ENCODE results near the gene CTNND2.

Gene CTNND2

DNA sequence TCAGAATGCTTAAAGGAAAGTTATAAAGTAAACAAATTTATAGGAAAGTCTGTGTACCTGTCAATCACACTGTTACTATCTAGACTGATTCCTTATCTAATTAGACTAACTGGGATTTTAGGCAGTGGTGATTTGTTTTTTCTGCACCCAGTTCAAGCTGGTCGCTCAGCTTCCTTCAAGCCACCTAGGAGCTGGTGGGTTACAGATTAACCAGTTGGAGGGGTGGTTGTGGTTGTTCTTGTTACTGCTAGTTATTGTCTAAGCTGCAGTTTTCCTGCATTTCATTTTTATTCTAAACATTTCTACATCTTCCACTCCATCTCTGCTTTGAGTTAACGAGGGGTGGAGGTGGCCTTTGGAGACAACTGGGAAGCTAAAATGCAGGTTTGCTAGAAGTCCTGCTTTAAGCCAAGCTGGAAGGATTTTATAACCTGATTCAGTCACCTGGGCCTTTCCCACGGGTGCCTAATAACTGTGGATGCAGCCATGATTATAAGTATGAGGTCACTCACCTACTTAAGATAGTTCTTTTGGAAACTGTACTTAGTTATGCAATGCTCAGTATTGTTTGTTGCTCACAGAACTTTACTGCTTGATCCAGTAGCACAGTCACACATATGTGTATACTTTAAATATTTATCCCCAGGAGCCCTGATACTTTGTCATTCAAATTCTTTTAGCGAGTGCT lies 839.3 kb downstream of the CTNND2 start:
- Histone ChIP-seq H3K4me1 (ENCODE audit: insufficient read depth, low read length) (peaks cover 5% of the 10 kb centered on the region), H3K4me3 (ENCODE audit: low read length) (no peak overlapping the region)

DNA sequence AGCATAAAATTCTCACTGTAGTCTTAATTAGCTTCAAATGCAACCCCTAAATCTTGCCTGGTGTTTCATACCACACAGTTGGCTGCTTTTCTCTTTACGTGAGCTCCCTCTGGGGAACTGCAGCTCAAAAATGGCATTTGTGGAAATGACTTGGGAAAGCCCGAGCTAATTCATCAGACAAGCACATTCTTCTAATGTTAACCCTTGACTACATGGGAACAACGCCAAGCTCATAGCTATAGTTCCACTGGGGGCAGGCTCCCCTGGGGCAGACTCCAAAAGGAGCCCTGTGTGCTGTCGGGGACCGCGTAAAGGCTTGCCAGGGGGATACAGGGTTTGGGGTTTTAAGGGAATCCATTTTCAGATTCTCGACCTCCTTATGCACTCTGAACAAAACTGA lies 841.8 kb downstream of the CTNND2 start:
- Histone ChIP-seq H3K9me3 (ENCODE audit: low read length) (peaks cover 8% of the 10 kb centered on the region), H3K27me3 (ENCODE audit: insufficient read depth, low read length) (no peaks in the 10 kb centered on the region), H3K4me3 (ENCODE audit: low read length) (no peak overlapping the region), H2AFZ (ENCODE audit: low read depth, low read length) (no peak overlapping the region), H3K36me3 (ENCODE audit: insufficient read depth, low read length) (peaks cover 6% of the 10 kb centered on the region), H3K4me1 (ENCODE audit: insufficient read depth, low read length) (peaks cover 5% of the 10 kb centered on the region)

More for the DNA sequence above, 839.3 kb downstream of the CTNND2 start:
- no peak overlapping the region for H2AFZ ChIP-seq (ENCODE audit: low read depth, low read length)
- H3K27me3 ChIP-seq (ENCODE audit: insufficient read depth, low read length): no peaks in the 10 kb centered on the region
- peaks cover 2% of the 10 kb centered on the region for H3K9me3 ChIP-seq (ENCODE audit: low read length)
- peaks cover 1% of the 10 kb centered on the region for H3K36me3 ChIP-seq (ENCODE audit: insufficient read depth, low read length)

DNA sequence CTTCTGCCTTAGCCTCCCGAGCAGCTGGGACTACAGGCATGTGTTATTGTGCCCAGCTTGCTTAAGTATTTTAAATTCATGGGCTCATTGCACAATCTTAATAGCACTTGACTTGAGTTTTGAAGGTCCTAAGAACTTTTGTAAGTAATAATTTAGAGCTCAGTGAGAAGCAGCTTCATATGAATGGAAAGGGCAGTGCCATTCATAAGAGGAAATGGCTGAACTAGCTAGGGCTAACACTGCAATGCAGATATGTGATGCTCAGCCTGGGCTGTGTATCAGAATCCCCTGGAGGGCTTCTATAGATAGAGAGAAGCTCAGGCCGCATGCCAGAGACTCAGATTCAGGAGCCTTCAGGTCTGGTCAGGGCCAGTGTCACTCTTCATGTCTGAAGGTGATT lies 847.7 kb downstream of the CTNND2 start:
- peaks cover 6% of the 10 kb centered on the region for H3K36me3 ChIP-seq (ENCODE audit: insufficient read depth, low read length)
- H3K27me3 ChIP-seq (ENCODE audit: insufficient read depth, low read length): no peaks in the 10 kb centered on the region
- peaks cover 8% of the 10 kb centered on the region for H3K9me3 ChIP-seq (ENCODE audit: low read length)
- no peak overlapping the region for H2AFZ ChIP-seq (ENCODE audit: low read depth, low read length)
- H3K4me3 ChIP-seq (ENCODE audit: low read length): no peak overlapping the region
- peaks cover 2% of the 10 kb centered on the region for H3K4me1 ChIP-seq (ENCODE audit: insufficient read depth, low read length)

DNA sequence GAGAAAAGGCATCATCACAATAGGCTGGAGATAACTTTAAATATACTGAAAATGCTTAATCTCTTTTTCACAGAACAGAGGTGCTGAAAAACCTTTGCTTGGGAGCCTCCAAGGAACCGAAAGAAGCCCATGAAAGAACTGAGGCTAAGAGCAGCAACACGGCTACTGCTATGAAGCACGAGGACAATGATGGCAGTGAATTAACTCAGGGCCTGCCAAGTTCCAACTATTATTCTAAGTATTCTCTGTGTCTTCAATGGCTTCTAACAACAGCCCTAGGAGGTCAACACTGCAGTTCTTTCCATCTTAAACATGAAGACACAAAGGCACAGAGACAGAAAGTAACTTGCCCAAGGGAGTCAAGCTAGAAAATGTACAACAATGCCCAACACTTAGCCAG lies 850.2 kb downstream of the CTNND2 start:
- Histone ChIP-seq H3K9me3 (ENCODE audit: low read length) (peaks cover 8% of the 10 kb centered on the region), H3K36me3 (ENCODE audit: insufficient read depth, low read length) (peaks cover 6% of the 10 kb centered on the region), H3K4me3 (ENCODE audit: low read length) (no peak overlapping the region), H2AFZ (ENCODE audit: low read depth, low read length) (no peak overlapping the region), H3K27me3 (ENCODE audit: insufficient read depth, low read length) (no peaks in the 10 kb centered on the region), H3K4me1 (ENCODE audit: insufficient read depth, low read length) (peaks cover 2% of the 10 kb centered on the region)

DNA sequence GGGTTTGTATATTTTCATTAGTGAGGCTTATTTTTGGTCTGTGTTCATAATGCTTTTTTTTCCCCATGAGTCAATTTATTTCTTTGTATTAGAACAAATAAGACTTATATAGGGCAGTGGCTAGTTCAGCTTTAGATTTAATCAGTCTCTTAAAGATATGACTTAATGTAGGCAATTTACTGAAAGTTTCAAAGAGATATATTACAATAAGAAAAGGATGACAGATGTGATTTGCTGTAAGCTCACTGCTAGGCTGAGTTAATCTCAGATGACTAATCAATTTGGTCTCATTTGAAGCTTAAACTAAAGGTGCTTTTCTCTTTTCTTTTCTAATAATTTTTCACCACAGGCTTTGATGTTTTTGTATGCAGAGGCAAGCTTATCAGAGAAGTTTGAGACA lies 851.4 kb downstream of the CTNND2 start:
- no peak overlapping the region for H2AFZ ChIP-seq (ENCODE audit: low read depth, low read length)
- no peaks in the 10 kb centered on the region for H3K36me3 ChIP-seq (ENCODE audit: insufficient read depth, low read length)
- H3K9me3 ChIP-seq (ENCODE audit: low read length): no peaks in the 10 kb centered on the region
- peaks cover 2% of the 10 kb centered on the region for H3K4me1 ChIP-seq (ENCODE audit: insufficient read depth, low read length)
- no peak overlapping the region for H3K4me3 ChIP-seq (ENCODE audit: low read length)
- H3K27me3 ChIP-seq (ENCODE audit: insufficient read depth, low read length): no peaks in the 10 kb centered on the region

DNA sequence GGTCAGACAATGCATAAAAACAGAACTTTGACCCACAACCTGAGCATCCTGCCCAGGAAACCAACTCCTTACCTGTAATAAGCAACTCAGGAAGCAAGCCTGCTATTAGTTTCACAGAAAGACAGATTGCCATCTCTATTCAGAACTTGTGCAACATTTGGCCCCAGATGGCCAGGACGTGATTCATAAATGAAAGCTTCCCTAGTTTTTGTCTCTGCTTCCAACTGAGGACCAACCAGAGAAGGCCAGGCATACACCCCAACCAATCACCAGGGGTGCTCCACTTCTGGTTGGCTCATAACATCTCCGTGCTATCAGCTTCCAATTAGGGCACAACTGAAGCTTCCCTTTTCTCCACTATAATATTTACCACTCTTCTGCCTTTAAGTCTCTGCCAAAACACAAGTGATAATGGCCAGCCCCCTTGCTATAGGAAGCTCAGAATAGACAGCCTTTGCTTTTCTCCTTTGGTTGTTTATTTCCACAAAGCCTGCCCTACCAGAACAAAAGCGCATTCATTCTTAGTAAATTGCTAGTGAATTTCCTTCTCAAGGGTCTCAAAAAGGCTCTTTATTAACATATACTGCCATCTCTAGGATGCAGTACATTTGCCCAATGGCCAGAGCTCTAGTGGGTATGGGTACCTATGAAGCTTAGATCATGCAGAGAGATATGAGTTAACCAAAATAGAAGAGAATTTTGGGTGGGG lies 853.5 kb downstream of the CTNND2 start:
- no peaks in the 10 kb centered on the region for H3K27me3 ChIP-seq (ENCODE audit: insufficient read depth, low read length)
- H3K9me3 ChIP-seq (ENCODE audit: low read length): no peaks in the 10 kb centered on the region
- no peak overlapping the region for H3K4me3 ChIP-seq (ENCODE audit: low read length)
- peaks cover 2% of the 10 kb centered on the region for H3K4me1 ChIP-seq (ENCODE audit: insufficient read depth, low read length)
- no peaks in the 10 kb centered on the region for H3K36me3 ChIP-seq (ENCODE audit: insufficient read depth, low read length)
- no peak overlapping the region for H2AFZ ChIP-seq (ENCODE audit: low read depth, low read length)

DNA sequence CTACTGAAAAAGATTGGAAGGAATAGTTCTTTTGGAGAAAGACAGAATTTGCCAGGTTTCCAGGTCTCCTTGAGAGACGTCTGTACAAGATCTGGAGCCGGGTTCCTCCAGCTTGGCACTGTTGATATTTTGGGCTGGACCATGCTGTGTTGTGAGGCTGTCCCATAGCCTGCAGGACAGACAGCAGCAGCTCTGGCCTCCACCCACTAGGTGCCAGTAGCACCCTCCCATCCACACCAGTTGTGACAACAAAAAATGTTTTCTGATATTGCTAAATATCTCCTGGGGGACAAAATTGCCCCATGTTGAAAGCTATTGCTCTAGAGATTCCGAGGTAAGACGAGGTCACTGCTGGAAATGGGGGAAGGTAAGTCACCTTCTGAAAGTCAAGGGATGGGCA lies 855.5 kb downstream of the CTNND2 start:
- Histone ChIP-seq H3K27me3 (ENCODE audit: insufficient read depth, low read length) (no peaks in the 10 kb centered on the region), H3K4me3 (ENCODE audit: low read length) (no peak overlapping the region), H3K4me1 (ENCODE audit: insufficient read depth, low read length) (no peaks in the 10 kb centered on the region), H3K36me3 (ENCODE audit: insufficient read depth, low read length) (no peaks in the 10 kb centered on the region), H3K9me3 (ENCODE audit: low read length) (no peaks in the 10 kb centered on the region), H2AFZ (ENCODE audit: low read depth, low read length) (no peak overlapping the region)

DNA sequence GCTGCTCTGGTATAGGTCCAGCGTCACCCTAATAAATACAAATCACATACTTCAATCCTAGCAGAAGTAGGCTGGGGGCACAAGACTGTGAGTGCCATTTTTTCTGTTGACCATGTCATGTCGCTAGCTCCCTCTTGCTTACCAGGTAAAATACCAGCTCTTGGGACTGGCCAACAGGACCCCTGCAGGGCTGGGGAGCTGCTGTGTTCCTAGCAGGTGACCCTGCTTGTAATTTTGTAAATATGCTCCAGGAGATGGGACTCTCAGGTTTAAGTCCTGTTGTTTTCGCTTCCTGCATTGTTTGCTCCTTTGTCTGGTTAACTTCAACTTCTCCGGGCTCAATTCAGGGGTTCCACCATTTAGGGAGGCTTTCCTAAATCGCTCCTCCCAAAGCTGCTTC lies 856.6 kb downstream of the CTNND2 start:
- Histone ChIP-seq H3K36me3 (ENCODE audit: insufficient read depth, low read length) (no peaks in the 10 kb centered on the region), H3K4me3 (ENCODE audit: low read length) (no peak overlapping the region), H3K9me3 (ENCODE audit: low read length) (no peaks in the 10 kb centered on the region), H3K27me3 (ENCODE audit: insufficient read depth, low read length) (no peaks in the 10 kb centered on the region), H2AFZ (ENCODE audit: low read depth, low read length) (no peak overlapping the region), H3K4me1 (ENCODE audit: insufficient read depth, low read length) (no peaks in the 10 kb centered on the region)

DNA sequence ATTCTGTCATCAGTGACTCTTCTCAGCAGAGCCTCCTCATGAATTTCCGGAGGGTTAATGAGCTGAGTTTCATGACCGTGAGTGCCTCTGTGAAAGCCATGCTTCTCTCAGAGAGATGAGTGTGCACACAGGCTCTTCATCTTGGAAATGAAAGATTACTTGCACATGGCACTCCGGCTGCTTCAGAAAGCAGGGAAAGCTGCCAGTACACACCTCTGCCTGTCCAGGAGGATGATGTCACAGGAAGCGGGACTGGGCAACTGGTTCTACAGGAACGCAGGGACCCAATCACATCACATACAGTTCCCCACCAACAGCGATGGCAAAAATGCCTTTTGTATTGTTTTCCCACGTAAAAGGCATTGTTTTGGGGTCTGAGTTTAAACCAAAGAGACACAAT lies 857.2 kb downstream of the CTNND2 start:
- Histone ChIP-seq H3K36me3 (ENCODE audit: insufficient read depth, low read length) (no peaks in the 10 kb centered on the region), H3K4me3 (ENCODE audit: low read length) (no peak overlapping the region), H3K27me3 (ENCODE audit: insufficient read depth, low read length) (no peaks in the 10 kb centered on the region), H3K4me1 (ENCODE audit: insufficient read depth, low read length) (no peaks in the 10 kb centered on the region), H2AFZ (ENCODE audit: low read depth, low read length) (no peak overlapping the region), H3K9me3 (ENCODE audit: low read length) (no peaks in the 10 kb centered on the region)

DNA sequence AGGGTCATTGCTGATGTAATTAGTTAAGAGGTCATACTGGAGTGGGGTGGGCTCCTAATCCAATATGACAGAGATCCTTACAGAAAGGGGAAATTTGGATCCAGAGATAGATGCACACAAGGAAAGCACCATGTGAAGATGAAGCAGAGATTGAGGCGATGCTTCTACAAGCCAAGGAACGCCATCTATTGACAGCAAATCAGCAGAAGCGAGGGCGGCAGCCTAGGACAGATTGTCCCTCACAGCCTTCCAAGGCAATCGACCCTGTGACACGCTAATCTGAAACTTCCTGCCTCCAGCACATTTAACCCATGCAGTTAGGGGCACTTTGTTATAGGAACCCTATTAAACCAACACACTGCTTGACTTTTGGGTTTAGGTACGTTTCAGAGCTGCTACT lies 858.1 kb downstream of the CTNND2 start:
- H3K4me3 ChIP-seq (ENCODE audit: low read length): no peak overlapping the region

DNA sequence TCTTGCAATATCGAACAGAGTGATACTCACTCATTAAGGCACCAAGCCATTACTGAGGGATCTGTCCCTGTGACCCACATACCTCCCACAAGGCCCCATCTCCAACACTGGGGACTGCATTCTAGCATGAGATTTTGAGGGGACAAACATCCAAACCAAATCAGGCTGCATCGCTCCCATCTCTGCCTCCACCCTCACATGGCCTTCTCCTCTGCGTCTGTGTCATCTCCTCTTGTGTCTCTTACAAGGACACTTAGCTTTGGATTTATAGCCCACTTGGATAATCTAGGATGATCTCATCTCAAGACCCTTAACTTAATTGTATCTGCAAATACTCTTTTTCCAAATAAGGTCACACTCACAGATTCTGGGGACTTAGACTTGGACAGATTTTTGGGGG lies 858.8 kb downstream of the CTNND2 start:
- Histone ChIP-seq H3K27me3 (ENCODE audit: insufficient read depth, low read length) (no peaks in the 10 kb centered on the region), H3K4me3 (ENCODE audit: low read length) (no peak overlapping the region), H3K4me1 (ENCODE audit: insufficient read depth, low read length) (no peaks in the 10 kb centered on the region), H3K36me3 (ENCODE audit: insufficient read depth, low read length) (no peaks in the 10 kb centered on the region), H3K9me3 (ENCODE audit: low read length) (no peaks in the 10 kb centered on the region), H2AFZ (ENCODE audit: low read depth, low read length) (no peak overlapping the region)

More for the DNA sequence above, 858.1 kb downstream of the CTNND2 start:
- H3K4me1 ChIP-seq (ENCODE audit: insufficient read depth, low read length): no peaks in the 10 kb centered on the region
- no peaks in the 10 kb centered on the region for H3K27me3 ChIP-seq (ENCODE audit: insufficient read depth, low read length)
- H2AFZ ChIP-seq (ENCODE audit: low read depth, low read length): no peak overlapping the region
- H3K36me3 ChIP-seq (ENCODE audit: insufficient read depth, low read length): no peaks in the 10 kb centered on the region
- H3K9me3 ChIP-seq (ENCODE audit: low read length): no peaks in the 10 kb centered on the region

DNA sequence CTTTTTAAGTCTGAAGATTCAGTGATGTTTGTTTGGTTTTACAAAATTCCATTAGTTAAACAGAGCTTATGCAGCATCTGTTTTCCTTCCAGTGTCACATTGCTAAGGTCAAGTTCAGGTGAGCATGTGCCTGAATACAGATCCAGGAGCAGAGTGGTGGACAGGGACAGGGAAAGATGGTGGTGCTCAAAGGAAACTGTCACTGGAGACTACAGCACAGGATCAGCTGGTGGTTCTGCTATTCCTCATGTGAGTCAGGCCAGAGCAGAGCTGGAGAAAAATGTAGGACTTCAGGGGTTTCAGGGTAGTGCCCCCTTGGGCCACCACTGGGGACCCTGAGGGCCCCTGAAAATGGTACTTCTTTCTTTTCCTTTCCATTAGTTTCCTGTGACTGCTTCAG lies 859.7 kb downstream of the CTNND2 start:
- H3K27me3 ChIP-seq (ENCODE audit: insufficient read depth, low read length): no peaks in the 10 kb centered on the region
- no peaks in the 10 kb centered on the region for H3K4me1 ChIP-seq (ENCODE audit: insufficient read depth, low read length)
- H3K4me3 ChIP-seq (ENCODE audit: low read length): no peak overlapping the region
- no peak overlapping the region for H2AFZ ChIP-seq (ENCODE audit: low read depth, low read length)
- no peaks in the 10 kb centered on the region for H3K36me3 ChIP-seq (ENCODE audit: insufficient read depth, low read length)
- no peaks in the 10 kb centered on the region for H3K9me3 ChIP-seq (ENCODE audit: low read length)

DNA sequence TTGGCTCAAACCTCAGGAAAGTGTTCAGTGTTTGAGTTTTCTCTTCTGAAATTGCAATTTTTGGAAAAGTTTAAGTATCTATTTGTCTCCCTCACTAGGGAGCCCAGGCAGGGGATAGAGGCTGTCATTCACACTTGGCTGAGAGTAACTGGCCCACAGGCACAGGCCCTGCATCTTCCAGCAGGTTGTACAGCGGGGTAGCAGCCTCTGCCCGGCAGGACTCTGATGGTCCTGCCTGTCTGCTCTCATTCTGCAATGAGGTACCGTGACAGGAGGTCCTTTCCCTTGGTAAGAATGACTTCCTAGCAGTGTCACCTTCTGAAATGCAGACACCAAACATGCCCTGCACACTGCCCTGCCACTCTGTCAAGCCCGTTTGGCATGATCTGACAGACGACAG lies 860.4 kb downstream of the CTNND2 start:
- Histone ChIP-seq H3K27me3 (ENCODE audit: insufficient read depth, low read length) (no peaks in the 10 kb centered on the region), H3K4me1 (ENCODE audit: insufficient read depth, low read length) (no peaks in the 10 kb centered on the region), H3K9me3 (ENCODE audit: low read length) (no peaks in the 10 kb centered on the region), H3K4me3 (ENCODE audit: low read length) (no peak overlapping the region), H3K36me3 (ENCODE audit: insufficient read depth, low read length) (no peaks in the 10 kb centered on the region), H2AFZ (ENCODE audit: low read depth, low read length) (no peak overlapping the region)

DNA sequence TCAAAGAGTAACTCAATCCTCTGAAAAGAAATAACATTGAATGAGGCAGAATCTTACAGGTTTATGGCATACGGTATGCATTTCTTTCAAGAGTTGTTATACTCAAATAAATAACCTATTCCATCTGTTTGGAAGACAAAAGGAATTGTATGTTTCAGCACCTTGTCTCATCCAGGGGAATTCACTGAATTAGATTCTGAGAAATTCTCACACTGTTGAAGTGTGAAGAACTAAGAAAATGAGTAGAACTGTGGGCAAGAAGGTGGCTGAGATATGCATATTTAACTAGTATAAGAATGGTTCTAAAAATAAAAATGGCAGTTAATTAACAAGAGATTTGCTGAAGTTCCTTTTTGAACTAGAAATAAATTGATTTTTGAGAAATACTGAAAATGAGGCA lies 863.9 kb downstream of the CTNND2 start:
- no peak overlapping the region for H2AFZ ChIP-seq (ENCODE audit: low read depth, low read length)
- H3K4me3 ChIP-seq (ENCODE audit: low read length): no peak overlapping the region
- H3K9me3 ChIP-seq (ENCODE audit: low read length): no peaks in the 10 kb centered on the region
- no peaks in the 10 kb centered on the region for H3K36me3 ChIP-seq (ENCODE audit: insufficient read depth, low read length)
- no peaks in the 10 kb centered on the region for H3K4me1 ChIP-seq (ENCODE audit: insufficient read depth, low read length)
- H3K27me3 ChIP-seq (ENCODE audit: insufficient read depth, low read length): no peaks in the 10 kb centered on the region

All from neuron (in vitro differentiated cells).